Measurements from ENCODE around the gene GOLPH3. TPM values are rescaled to one million over a fixed set of nuclear protein-coding genes. Genes with fewer than 3 reads are reported as not detected.

The GOLPH3 gene
- total RNA-seq, 1 experiment from 2014 or later = 56.7 TPM

Other genes with a start within 250 kb of the GOLPH3 start
- 8.7 and 9.1 TPM in 2 replicates for gene MTMR12, start 138.6 kb upstream of the GOLPH3 start, total RNA-seq (2014; rRNA removed; shearing (Covaris generic))

Measured in RPMI7951 (cell line).